Left renal pelvis (tissue), 4 donors: ENCODE data around the gene KIF9. TPM values are rescaled to one million over a fixed set of nuclear protein-coding genes. Genes with fewer than 3 reads are reported as not detected.
"Not testable (repeated sequence)": the region's sequence is repeated elsewhere in the genome, so short reads cannot be mapped to it uniquely, and the experiment has no call there.

Source experiments
- DNase-seq, 4 donors: peaks; one replicate each; pipeline ENCODE4 v3.0.0-alpha.2; 2013; ENCODE audit warnings: low read depth in 4 of 4, low spot score in 3 of 4
- polyA plus RNA-seq, 4 donors: library from polyadenylated mRNA; unstranded; fragments of 120-200 nt; gene quantifications; one replicate each; pipeline ENCODE4 v1.2.1, GENCODE V29; 2013; ENCODE audit not compliant: insufficient read length in 4 of 4

Gene KIF9
- 10 to 100 TPM in 3 of 4 donors, 1 to 10 TPM in 1; 7.6 to 23.5 (median 21.9) TPM for polyA plus RNA-seq

- DNase-seq: peak; percentile 87 to 92 (median 90)
Observed at GRCh38 chr3:47282424-47283192, at the start of gene KIF9, which contains the start of gene KLHL18. Gene KIF9, minus strand, starts transcription at chr3:47282799. Its CDS starts 5,425 bp downstream, at chr3:47277374. Gene KLHL18, plus strand, starts transcription at chr3:47282944. Its CDS starts 22 bp downstream, at chr3:47282966.

- DNase-seq: peak; percentile 35 to 63 (median 54)
Observed at GRCh38 chr3:47324278-47324865, 41.8 kb upstream of the KIF9 start.

- no peak for DNase-seq
Observed at GRCh38 chr3:47323431-47324277, 41.1 kb upstream of the KIF9 start.

- DNase-seq: no peak
Observed at GRCh38 chr3:47319956-47320355, 37.4 kb upstream of the KIF9 start.

GRCh38 chr3:47318916-47319315 is 36.3 kb upstream of the KIF9 start:
- DNase-seq: no peak

GRCh38 chr3:47316151-47316550 is 33.6 kb upstream of the KIF9 start:
- DNase-seq: not testable (repeated sequence)

GRCh38 chr3:47315069-47315647 is 32.6 kb upstream of the KIF9 start:
- no peak for DNase-seq

- no peak for DNase-seq
Observed at GRCh38 chr3:47314056-47314764, 31.6 kb upstream of the KIF9 start.

GRCh38 chr3:47313341-47314055 is 30.9 kb upstream of the KIF9 start:
- DNase-seq: no peak

GRCh38 chr3:47310391-47310790 is 27.8 kb upstream of the KIF9 start:
- DNase-seq: no peak

GRCh38 chr3:47309231-47309630 is 26.6 kb upstream of the KIF9 start:
- DNase-seq: not testable (repeated sequence)

GRCh38 chr3:47306022-47306421 is 23.4 kb upstream of the KIF9 start:
- no peak for DNase-seq

- no peak for DNase-seq
Observed at GRCh38 chr3:47301456-47301855, 18.9 kb upstream of the KIF9 start.

GRCh38 chr3:47299381-47300318 is 17.1 kb upstream of the KIF9 start:
- DNase-seq: no peak

GRCh38 chr3:47298439-47298838 is 15.8 kb upstream of the KIF9 start:
- no peak for DNase-seq

- DNase-seq: no peak
Observed at GRCh38 chr3:47296562-47297302, 14.1 kb upstream of the KIF9 start.

GRCh38 chr3:47295976-47296375 is 13.4 kb upstream of the KIF9 start:
- no peak for DNase-seq

GRCh38 chr3:47295322-47295721 is 12.7 kb upstream of the KIF9 start:
- DNase-seq: no peak
